HG03108 (cell line): ENCODE results near the gene SLX9.
"Not testable (repeated sequence)": the region's sequence is repeated elsewhere in the genome, so short reads cannot be mapped to it uniquely, and the experiment has no call there.

ENCODE experiments used
- ATAC-seq: cut with Tn5 transposase; IDR thresholded peaks from one replicate; pipeline ENCODE4 v1.9.1; 2021; ENCODE audit warnings: moderate library complexity; ENCODE audit not compliant: unreplicated experiment

SLX9 gene

GRCh38 chr21:44902268-44903049 is 37.4 kb upstream of the SLX9 start:
- ATAC-seq: no peak

- no peak for ATAC-seq
Observed at GRCh38 chr21:44903050-44903685, 36.7 kb upstream of the SLX9 start.

GRCh38 chr21:44903689-44904088 is 36.1 kb upstream of the SLX9 start:
- ATAC-seq: no peak

GRCh38 chr21:44904141-44904923 is 35.5 kb upstream of the SLX9 start:
- ATAC-seq: no peak

- no peak for ATAC-seq
Observed at GRCh38 chr21:44905016-44905727, 34.7 kb upstream of the SLX9 start.

GRCh38 chr21:44905728-44906090 is 34.1 kb upstream of the SLX9 start:
- no peak for ATAC-seq

- no peak for ATAC-seq
Observed at GRCh38 chr21:44907225-44907965, 32.4 kb upstream of the SLX9 start.

GRCh38 chr21:44907966-44908895 is 31.6 kb upstream of the SLX9 start:
- ATAC-seq: no peak

- no peak for ATAC-seq
Observed at GRCh38 chr21:44908908-44909307, 30.9 kb upstream of the SLX9 start.

- ATAC-seq: no peak
Observed at GRCh38 chr21:44909719-44910118, 30.1 kb upstream of the SLX9 start.

GRCh38 chr21:44910229-44911067 is 29.4 kb upstream of the SLX9 start:
- ATAC-seq: no peak

GRCh38 chr21:44911068-44911383 is 28.8 kb upstream of the SLX9 start:
- no peak for ATAC-seq

GRCh38 chr21:44911384-44912157 is 28.3 kb upstream of the SLX9 start:
- no peak for ATAC-seq

- no peak for ATAC-seq
Observed at GRCh38 chr21:44912158-44912473, 27.7 kb upstream of the SLX9 start.

- not testable (repeated sequence) for ATAC-seq
Observed at GRCh38 chr21:44912506-44913412, 27.1 kb upstream of the SLX9 start.

- no peak for ATAC-seq
Observed at GRCh38 chr21:44913425-44914175, 26.2 kb upstream of the SLX9 start.
